ENCODE results near the gene NDUFA11. TPM values are rescaled to one million over a fixed set of nuclear protein-coding genes. Genes with fewer than 3 reads are reported as not detected.

The NDUFA11 gene
- total RNA-seq, 1 experiment from 2014 or later: 169 TPM

GRCh38 chr19:5951338-5951861 is 47.8 kb upstream of the NDUFA11 start:
- H3K4me3 ChIP-seq: no peak overlapping the region
- H3K36me3 ChIP-seq (ENCODE audit: low read depth): no peaks in the 10 kb centered on the region
- no peak overlapping the region for H3K4me2 ChIP-seq
- no peaks in the 10 kb centered on the region for H3K9me3 ChIP-seq (ENCODE audit: insufficient read depth, low read depth)
- TF ChIP-seq EZH2 (IDR thresholded peaks at IDR 0.05; ENCODE audit: low read depth): no peak
- TF ChIP-seq, protein P1, sequence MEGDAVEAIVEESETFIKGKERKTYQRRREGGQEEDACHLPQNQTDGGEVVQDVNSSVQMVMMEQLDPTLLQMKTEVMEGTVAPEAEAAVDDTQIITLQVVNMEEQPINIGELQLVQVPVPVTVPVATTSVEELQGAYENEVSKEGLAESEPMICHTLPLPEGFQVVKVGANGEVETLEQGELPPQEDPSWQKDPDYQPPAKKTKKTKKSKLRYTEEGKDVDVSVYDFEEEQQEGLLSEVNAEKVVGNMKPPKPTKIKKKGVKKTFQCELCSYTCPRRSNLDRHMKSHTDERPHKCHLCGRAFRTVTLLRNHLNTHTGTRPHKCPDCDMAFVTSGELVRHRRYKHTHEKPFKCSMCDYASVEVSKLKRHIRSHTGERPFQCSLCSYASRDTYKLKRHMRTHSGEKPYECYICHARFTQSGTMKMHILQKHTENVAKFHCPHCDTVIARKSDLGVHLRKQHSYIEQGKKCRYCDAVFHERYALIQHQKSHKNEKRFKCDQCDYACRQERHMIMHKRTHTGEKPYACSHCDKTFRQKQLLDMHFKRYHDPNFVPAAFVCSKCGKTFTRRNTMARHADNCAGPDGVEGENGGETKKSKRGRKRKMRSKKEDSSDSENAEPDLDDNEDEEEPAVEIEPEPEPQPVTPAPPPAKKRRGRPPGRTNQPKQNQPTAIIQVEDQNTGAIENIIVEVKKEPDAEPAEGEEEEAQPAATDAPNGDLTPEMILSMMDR (conservative IDR thresholded peaks at IDR 0.05): no peak
- no peak for DNase-seq
- H3K4me1 ChIP-seq (replicated peaks; ENCODE audit: insufficient read depth): no peaks in the 10 kb centered on the region
- intact Hi-C loops (cut with micrococcal nuclease; ENCODE audit: unreplicated experiment): no loop called here
- no peaks in the 10 kb centered on the region for H3K9me2 ChIP-seq (ENCODE audit: insufficient read depth)
- no peak overlapping the region for H2AFZ ChIP-seq
- no peaks in the 10 kb centered on the region for H3K27me3 ChIP-seq (ENCODE audit: insufficient read depth, low read depth)
- no peak overlapping the region for H3K27ac ChIP-seq
- peaks cover 20% of the 10 kb centered on the region for H4K20me1 ChIP-seq (ENCODE audit: insufficient read depth)
- H3F3A ChIP-seq (ENCODE audit: insufficient read depth, low read depth): no peaks in the 10 kb centered on the region
- CTCF ChIA-PET: no interaction called here
- POLR2A ChIA-PET (ENCODE audit: unreplicated experiment): no interaction called here
- peaks cover 26% of the 10 kb centered on the region for H3K79me2 ChIP-seq (ENCODE audit: low read depth)
- no TSS peak for BruUV-seq (replicated peaks)

- intact Hi-C loops (cut with micrococcal nuclease; ENCODE audit: unreplicated experiment): no loop called here
- Histone ChIP-seq H3F3A (ENCODE audit: insufficient read depth, low read depth) (no peaks in the 10 kb centered on the region), H3K36me3 (ENCODE audit: low read depth) (no peaks in the 10 kb centered on the region), H3K79me2 (ENCODE audit: low read depth) (peaks cover 24% of the 10 kb centered on the region), H3K27ac (no peak overlapping the region), H3K27me3 (ENCODE audit: insufficient read depth, low read depth) (no peaks in the 10 kb centered on the region), H3K9me2 (ENCODE audit: insufficient read depth) (no peaks in the 10 kb centered on the region), H3K4me1 (replicated peaks; ENCODE audit: insufficient read depth) (no peaks in the 10 kb centered on the region), H3K4me3 (no peak overlapping the region), H2AFZ (no peak overlapping the region), H4K20me1 (ENCODE audit: insufficient read depth) (peaks cover 17% of the 10 kb centered on the region), H3K9me3 (ENCODE audit: insufficient read depth, low read depth) (no peaks in the 10 kb centered on the region), H3K4me2 (no peak overlapping the region)
- TF ChIP-seq, protein P1 (conservative IDR thresholded peaks at IDR 0.05): no peak
- TF ChIP-seq EZH2 (IDR thresholded peaks at IDR 0.05; ENCODE audit: low read depth): no peak
- no TSS peak for BruUV-seq (replicated peaks)
- no peak for DNase-seq
- ChIA-PET POLR2A (ENCODE audit: unreplicated experiment) (no interaction called here), CTCF (no interaction called here)
These were observed 47.2 kb upstream of the NDUFA11 start for GRCh38 chr19:5950741-5951140.

GRCh38 chr19:5949792-5950305 is 46.3 kb upstream of the NDUFA11 start:
- Histone ChIP-seq H3K9me2 (ENCODE audit: insufficient read depth) (no peaks in the 10 kb centered on the region), H3K27me3 (ENCODE audit: insufficient read depth, low read depth) (no peaks in the 10 kb centered on the region), H3K4me3 (no peak overlapping the region), H3K4me2 (no peak overlapping the region), H4K20me1 (ENCODE audit: insufficient read depth) (peaks cover 10% of the 10 kb centered on the region), H3K27ac (no peak overlapping the region), H3K79me2 (ENCODE audit: low read depth) (peaks cover 17% of the 10 kb centered on the region), H3F3A (ENCODE audit: insufficient read depth, low read depth) (no peaks in the 10 kb centered on the region), H2AFZ (no peak overlapping the region), H3K9me3 (ENCODE audit: insufficient read depth, low read depth) (no peaks in the 10 kb centered on the region), H3K4me1 (replicated peaks; ENCODE audit: insufficient read depth) (no peaks in the 10 kb centered on the region), H3K36me3 (ENCODE audit: low read depth) (no peaks in the 10 kb centered on the region)
- no TSS peak for BruUV-seq (replicated peaks)
- intact Hi-C loops (cut with micrococcal nuclease; ENCODE audit: unreplicated experiment): no loop called here
- CTCF ChIA-PET: no interaction called here
- POLR2A ChIA-PET (ENCODE audit: unreplicated experiment): interaction anchor here (0.6 kb wide), 1 partner anchor 18 kb away, joined by 3 read pairs; no protein-coding TSS in a partner anchor
- TF ChIP-seq, protein P1 (conservative IDR thresholded peaks at IDR 0.05): no peak
- TF ChIP-seq EZH2 (IDR thresholded peaks at IDR 0.05; ENCODE audit: low read depth): no peak
- DNase-seq: no peak

All from PC-9 (cell line).